Stimulated activated memory B cell treated with anti-CD40 and anti-IgM and Interleukin-4, amounts not matched to agents 10 μg/mL and 1 μg/mL and 100 μg/mL, for 72 hours (primary cell): ENCODE results near the gene HELB.

Source experiments
- ATAC-seq: fragments of 150-1000 bp; cut with Tn5 transposase; 2 replicates; pipeline ENCODE4 v1.10.0; 2021
- H3K27ac Mint-ChIP-seq: one replicate; pipeline ENCODE4 v1.8.0; 2022; ENCODE audit warnings: mild to moderate bottlenecking, mixed read lengths
- H3K27me3 Mint-ChIP-seq: one replicate; pipeline ENCODE4 v1.8.0; 2022; ENCODE audit warnings: mixed read lengths
- H3K36me3 Mint-ChIP-seq: one replicate; pipeline ENCODE4 v1.8.0; 2022; ENCODE audit warnings: mixed read lengths
- H3K4me1 Mint-ChIP-seq: one replicate; pipeline ENCODE4 v1.8.0; 2022; ENCODE audit warnings: mixed read lengths
- H3K4me3 Mint-ChIP-seq: one replicate; pipeline ENCODE4 v1.8.0; 2022; ENCODE audit warnings: mild to moderate bottlenecking, moderate library complexity, mixed read lengths
- H3K9me3 Mint-ChIP-seq: one replicate; pipeline ENCODE4 v1.8.0; 2022; ENCODE audit warnings: mixed read lengths

The HELB gene

GRCh38 chr12:66329941-66330340 lies 27.6 kb downstream of the HELB start:
- Mint-ChIP-seq H3K27me3 (no peaks in the 10 kb centered on the region), H3K4me3 (no peak overlapping the region), H3K27ac (no peak overlapping the region), H3K9me3 (no peaks in the 10 kb centered on the region), H3K4me1 (no peaks in the 10 kb centered on the region), H3K36me3 (peaks cover 64% of the 10 kb centered on the region)
- no peak for ATAC-seq

- H3K4me1 Mint-ChIP-seq, result no peaks in the 10 kb centered on the region
- H3K27me3 Mint-ChIP-seq, result no peaks in the 10 kb centered on the region
- no peak overlapping the region for H3K27ac Mint-ChIP-seq
- H3K36me3 Mint-ChIP-seq, result peaks cover 53% of the 10 kb centered on the region
- H3K4me3 Mint-ChIP-seq, result no peak overlapping the region
- no peaks in the 10 kb centered on the region for H3K9me3 Mint-ChIP-seq
- no peak for ATAC-seq
Measured at GRCh38 chr12:66331016-66331415, 28.7 kb downstream of the HELB start.

GRCh38 chr12:66331814-66332213 lies 29.5 kb downstream of the HELB start:
- H3K36me3 Mint-ChIP-seq, result peaks cover 50% of the 10 kb centered on the region
- H3K27me3 Mint-ChIP-seq, result no peaks in the 10 kb centered on the region
- no peaks in the 10 kb centered on the region for H3K4me1 Mint-ChIP-seq
- H3K9me3 Mint-ChIP-seq, result no peaks in the 10 kb centered on the region
- no peak overlapping the region for H3K4me3 Mint-ChIP-seq
- no peak for ATAC-seq
- H3K27ac Mint-ChIP-seq, result no peak overlapping the region

- Mint-ChIP-seq H3K36me3 (peaks cover 44% of the 10 kb centered on the region), H3K9me3 (peaks cover 3% of the 10 kb centered on the region), H3K27ac (no peak overlapping the region), H3K27me3 (no peaks in the 10 kb centered on the region), H3K4me3 (no peak overlapping the region), H3K4me1 (no peaks in the 10 kb centered on the region)
- no peak for ATAC-seq
Measured at GRCh38 chr12:66335746-66336145, 33.5 kb downstream of the HELB start.

GRCh38 chr12:66337381-66338010 lies 35.2 kb downstream of the HELB start:
- no peaks in the 10 kb centered on the region for H3K4me1 Mint-ChIP-seq
- H3K9me3 Mint-ChIP-seq, result peaks cover 14% of the 10 kb centered on the region
- no peaks in the 10 kb centered on the region for H3K27me3 Mint-ChIP-seq
- H3K27ac Mint-ChIP-seq, result no peak overlapping the region
- no peak for ATAC-seq
- H3K4me3 Mint-ChIP-seq, result no peak overlapping the region
- peaks cover 44% of the 10 kb centered on the region for H3K36me3 Mint-ChIP-seq

- Mint-ChIP-seq H3K36me3 (peaks cover 58% of the 10 kb centered on the region), H3K4me3 (no peak overlapping the region), H3K27me3 (no peaks in the 10 kb centered on the region), H3K9me3 (peaks cover 14% of the 10 kb centered on the region), H3K4me1 (no peaks in the 10 kb centered on the region), H3K27ac (no peak overlapping the region)
- no peak for ATAC-seq
Measured at GRCh38 chr12:66340131-66340530, 37.8 kb downstream of the HELB start.

GRCh38 chr12:66341126-66341525 lies 38.8 kb downstream of the HELB start:
- Mint-ChIP-seq H3K36me3 (peaks cover 66% of the 10 kb centered on the region), H3K27ac (no peak overlapping the region), H3K9me3 (peaks cover 14% of the 10 kb centered on the region), H3K4me3 (no peak overlapping the region), H3K4me1 (no peaks in the 10 kb centered on the region), H3K27me3 (no peaks in the 10 kb centered on the region)
- no peak for ATAC-seq

- no peaks in the 10 kb centered on the region for H3K4me1 Mint-ChIP-seq
- no peak overlapping the region for H3K27ac Mint-ChIP-seq
- H3K36me3 Mint-ChIP-seq, result peaks cover 63% of the 10 kb centered on the region
- H3K27me3 Mint-ChIP-seq, result no peaks in the 10 kb centered on the region
- ATAC-seq, result no peak
- H3K9me3 Mint-ChIP-seq, result peaks cover 12% of the 10 kb centered on the region
- H3K4me3 Mint-ChIP-seq, result no peak overlapping the region
Measured at GRCh38 chr12:66345212-66345611, 42.9 kb downstream of the HELB start.

GRCh38 chr12:66345956-66346355 lies 43.7 kb downstream of the HELB start:
- Mint-ChIP-seq H3K36me3 (peaks cover 56% of the 10 kb centered on the region), H3K9me3 (peaks cover 9% of the 10 kb centered on the region), H3K27me3 (no peaks in the 10 kb centered on the region), H3K27ac (no peak overlapping the region), H3K4me3 (no peak overlapping the region), H3K4me1 (no peaks in the 10 kb centered on the region)
- no peak for ATAC-seq

- Mint-ChIP-seq H3K4me3 (no peak overlapping the region), H3K9me3 (no peaks in the 10 kb centered on the region), H3K27ac (no peak overlapping the region), H3K36me3 (peaks cover 23% of the 10 kb centered on the region), H3K4me1 (no peaks in the 10 kb centered on the region), H3K27me3 (no peaks in the 10 kb centered on the region)
- ATAC-seq, result no peak
Measured at GRCh38 chr12:66351301-66351700, 49.0 kb downstream of the HELB start.

GRCh38 chr12:66352197-66352596 lies 49.9 kb downstream of the HELB start:
- H3K9me3 Mint-ChIP-seq, result no peaks in the 10 kb centered on the region
- H3K27ac Mint-ChIP-seq, result no peak overlapping the region
- H3K4me3 Mint-ChIP-seq, result no peak overlapping the region
- ATAC-seq, result no peak
- no peaks in the 10 kb centered on the region for H3K4me1 Mint-ChIP-seq
- no peaks in the 10 kb centered on the region for H3K27me3 Mint-ChIP-seq
- peaks cover 23% of the 10 kb centered on the region for H3K36me3 Mint-ChIP-seq

- H3K9me3 Mint-ChIP-seq, result no peaks in the 10 kb centered on the region
- no peak for ATAC-seq
- H3K36me3 Mint-ChIP-seq, result peaks cover 23% of the 10 kb centered on the region
- no peak overlapping the region for H3K27ac Mint-ChIP-seq
- no peaks in the 10 kb centered on the region for H3K27me3 Mint-ChIP-seq
- H3K4me3 Mint-ChIP-seq, result no peak overlapping the region
- no peaks in the 10 kb centered on the region for H3K4me1 Mint-ChIP-seq
Measured at GRCh38 chr12:66352899-66353298, 50.6 kb downstream of the HELB start.

GRCh38 chr12:66354291-66354690 lies 52.0 kb downstream of the HELB start:
- H3K9me3 Mint-ChIP-seq, result no peaks in the 10 kb centered on the region
- H3K36me3 Mint-ChIP-seq, result peaks cover 23% of the 10 kb centered on the region
- no peak for ATAC-seq
- no peaks in the 10 kb centered on the region for H3K4me1 Mint-ChIP-seq
- H3K27me3 Mint-ChIP-seq, result no peaks in the 10 kb centered on the region
- no peak overlapping the region for H3K27ac Mint-ChIP-seq
- H3K4me3 Mint-ChIP-seq, result no peak overlapping the region

GRCh38 chr12:66359300-66359699 lies 57.0 kb downstream of the HELB start:
- no peaks in the 10 kb centered on the region for H3K4me1 Mint-ChIP-seq
- ATAC-seq, result no peak
- no peak overlapping the region for H3K4me3 Mint-ChIP-seq
- H3K27me3 Mint-ChIP-seq, result no peaks in the 10 kb centered on the region
- no peaks in the 10 kb centered on the region for H3K9me3 Mint-ChIP-seq
- no peak overlapping the region for H3K27ac Mint-ChIP-seq
- no peaks in the 10 kb centered on the region for H3K36me3 Mint-ChIP-seq

- Mint-ChIP-seq H3K9me3 (no peaks in the 10 kb centered on the region), H3K27me3 (no peaks in the 10 kb centered on the region), H3K4me3 (no peak overlapping the region), H3K27ac (no peak overlapping the region), H3K36me3 (no peaks in the 10 kb centered on the region), H3K4me1 (no peaks in the 10 kb centered on the region)
- no peak for ATAC-seq
Measured at GRCh38 chr12:66361703-66362102, 59.4 kb downstream of the HELB start.

GRCh38 chr12:66365718-66366490 lies 63.6 kb downstream of the HELB start:
- Mint-ChIP-seq H3K9me3 (no peaks in the 10 kb centered on the region), H3K27me3 (no peaks in the 10 kb centered on the region), H3K36me3 (no peaks in the 10 kb centered on the region), H3K27ac (no peak overlapping the region), H3K4me1 (no peaks in the 10 kb centered on the region), H3K4me3 (no peak overlapping the region)
- no peak for ATAC-seq
